H1 (cell line): Measurements from ENCODE around the gene GUCA1A. TPM values are rescaled to one million over a fixed set of nuclear protein-coding genes. Genes with fewer than 3 reads are reported as not detected.
A peak's percentile ranks its signal among the peaks of the same experiment; 100 is the strongest.

Experiments used
- CTBP2 ChIP-seq: IDR thresholded peaks from 2 replicates; pipeline ENCODE4 v1.7.0; 2011; ENCODE audit warnings: borderline replicate concordance, mild to moderate bottlenecking, moderate library complexity, mixed read lengths, low read length; ENCODE audit not compliant: insufficient read depth, insufficient read length
- JUN ChIP-seq: IDR thresholded peaks from 2 replicates; pipeline ENCODE4 v1.6.1; 2011; ENCODE audit warnings: low read depth, mild to moderate bottlenecking, improper control_type of control experiment, low read length
- PHF8 ChIP-seq: fragments of 200-600 bp; sonication (generic); conservative IDR thresholded peaks from 2 replicates; pipeline ENCODE4 v1.7.1; 2012; ENCODE audit warnings: low read depth, mild to moderate bottlenecking, inconsistent platforms, low read length, moderate library complexity
- SP2 ChIP-seq: IDR thresholded peaks from 2 replicates; pipeline ENCODE4 v1.6.1; 2012; ENCODE audit warnings: mild to moderate bottlenecking, low read length, inconsistent platforms
- TBP ChIP-seq: IDR thresholded peaks from 2 replicates; pipeline ENCODE4 v1.6.1; 2011; ENCODE audit warnings: low read depth, low read length, improper control_type of control experiment
- TEAD4 ChIP-seq: IDR thresholded peaks from 2 replicates; pipeline ENCODE4 v1.6.1; 2012; ENCODE audit warnings: low read depth, low read length, inconsistent platforms, mixed read lengths
- polyA plus RNA-seq, 7 experiments: library from polyadenylated mRNA; depleted of rRNA in 3 of 7; stranded (reverse) in 5 of 7; unstranded in 2 of 7; fragments of >200 nt in 5 of 7; fragments of 200-250 nt in 2 of 7; gene quantifications; 1 replicate in 5 of 7; 2 replicates in 1 of 7; 4 replicates in 1 of 7; pipeline versions ENCODE4 v1.2.1 to v1.2.3, GENCODE V29; 2011 to 2013; ENCODE audit warnings: missing spikeins in 2 of 7, mixed read lengths in 2 of 7
- total RNA-seq: library from RNA; stranded (reverse); fragmentation: NEBNext Ultra II Directional; extraction: Animal tissue kit (Norgen Biotek cat#: 25700); gene quantifications from 2 replicates; pipeline ENCODE4 v1.2.1, GENCODE V29; 2021
- TF ChIP-seq, protein P1 (sequence below): fragments of 300-600 bp; sonication (generic); IDR thresholded peaks from 2 replicates; pipeline ENCODE4 v1.7.1; 2012; ENCODE audit warnings: low read length, moderate library complexity, mild to moderate bottlenecking, inconsistent platforms; ENCODE audit not compliant: insufficient replicate concordance
- TF ChIP-seq, protein P2 (sequence below): IDR thresholded peaks from 2 replicates; pipeline ENCODE4 v1.6.1; 2012; ENCODE audit warnings: inconsistent platforms

The GUCA1A gene
- total and polyA plus RNA-seq, 2 of the 8 experiments (the other 6 are each of a cell fraction or from before 2014, with no cell fraction given): 4.6 to 24.6 TPM

DNA sequence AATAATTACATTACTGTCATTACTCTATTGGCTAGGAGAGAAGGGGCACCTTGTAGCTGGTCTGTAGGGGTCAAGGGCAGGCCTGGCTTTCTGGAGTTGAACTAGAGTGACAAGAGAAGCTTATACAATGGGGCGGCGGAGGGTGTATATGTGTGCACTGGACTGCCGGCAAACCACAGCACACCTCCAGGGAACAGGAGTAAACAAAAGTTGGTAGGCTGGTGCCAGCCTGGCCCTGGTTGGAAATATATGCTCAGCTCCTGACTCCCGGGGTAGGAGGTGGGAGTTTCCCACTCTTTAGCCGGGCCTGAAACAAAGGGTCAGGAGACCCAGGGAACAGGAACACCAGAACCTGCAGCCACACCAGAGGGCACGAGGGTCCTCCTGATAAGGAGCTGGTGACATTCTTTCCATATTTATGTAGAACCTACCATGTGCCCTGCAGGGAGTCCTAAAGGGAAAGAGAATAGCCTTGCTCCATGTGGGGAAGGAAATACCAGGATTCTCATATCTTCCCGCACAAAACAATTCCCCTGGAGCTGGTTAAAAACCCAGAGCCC is 35.9 kb upstream of the GUCA1A start (continued):
- TF ChIP-seq, protein P1, sequence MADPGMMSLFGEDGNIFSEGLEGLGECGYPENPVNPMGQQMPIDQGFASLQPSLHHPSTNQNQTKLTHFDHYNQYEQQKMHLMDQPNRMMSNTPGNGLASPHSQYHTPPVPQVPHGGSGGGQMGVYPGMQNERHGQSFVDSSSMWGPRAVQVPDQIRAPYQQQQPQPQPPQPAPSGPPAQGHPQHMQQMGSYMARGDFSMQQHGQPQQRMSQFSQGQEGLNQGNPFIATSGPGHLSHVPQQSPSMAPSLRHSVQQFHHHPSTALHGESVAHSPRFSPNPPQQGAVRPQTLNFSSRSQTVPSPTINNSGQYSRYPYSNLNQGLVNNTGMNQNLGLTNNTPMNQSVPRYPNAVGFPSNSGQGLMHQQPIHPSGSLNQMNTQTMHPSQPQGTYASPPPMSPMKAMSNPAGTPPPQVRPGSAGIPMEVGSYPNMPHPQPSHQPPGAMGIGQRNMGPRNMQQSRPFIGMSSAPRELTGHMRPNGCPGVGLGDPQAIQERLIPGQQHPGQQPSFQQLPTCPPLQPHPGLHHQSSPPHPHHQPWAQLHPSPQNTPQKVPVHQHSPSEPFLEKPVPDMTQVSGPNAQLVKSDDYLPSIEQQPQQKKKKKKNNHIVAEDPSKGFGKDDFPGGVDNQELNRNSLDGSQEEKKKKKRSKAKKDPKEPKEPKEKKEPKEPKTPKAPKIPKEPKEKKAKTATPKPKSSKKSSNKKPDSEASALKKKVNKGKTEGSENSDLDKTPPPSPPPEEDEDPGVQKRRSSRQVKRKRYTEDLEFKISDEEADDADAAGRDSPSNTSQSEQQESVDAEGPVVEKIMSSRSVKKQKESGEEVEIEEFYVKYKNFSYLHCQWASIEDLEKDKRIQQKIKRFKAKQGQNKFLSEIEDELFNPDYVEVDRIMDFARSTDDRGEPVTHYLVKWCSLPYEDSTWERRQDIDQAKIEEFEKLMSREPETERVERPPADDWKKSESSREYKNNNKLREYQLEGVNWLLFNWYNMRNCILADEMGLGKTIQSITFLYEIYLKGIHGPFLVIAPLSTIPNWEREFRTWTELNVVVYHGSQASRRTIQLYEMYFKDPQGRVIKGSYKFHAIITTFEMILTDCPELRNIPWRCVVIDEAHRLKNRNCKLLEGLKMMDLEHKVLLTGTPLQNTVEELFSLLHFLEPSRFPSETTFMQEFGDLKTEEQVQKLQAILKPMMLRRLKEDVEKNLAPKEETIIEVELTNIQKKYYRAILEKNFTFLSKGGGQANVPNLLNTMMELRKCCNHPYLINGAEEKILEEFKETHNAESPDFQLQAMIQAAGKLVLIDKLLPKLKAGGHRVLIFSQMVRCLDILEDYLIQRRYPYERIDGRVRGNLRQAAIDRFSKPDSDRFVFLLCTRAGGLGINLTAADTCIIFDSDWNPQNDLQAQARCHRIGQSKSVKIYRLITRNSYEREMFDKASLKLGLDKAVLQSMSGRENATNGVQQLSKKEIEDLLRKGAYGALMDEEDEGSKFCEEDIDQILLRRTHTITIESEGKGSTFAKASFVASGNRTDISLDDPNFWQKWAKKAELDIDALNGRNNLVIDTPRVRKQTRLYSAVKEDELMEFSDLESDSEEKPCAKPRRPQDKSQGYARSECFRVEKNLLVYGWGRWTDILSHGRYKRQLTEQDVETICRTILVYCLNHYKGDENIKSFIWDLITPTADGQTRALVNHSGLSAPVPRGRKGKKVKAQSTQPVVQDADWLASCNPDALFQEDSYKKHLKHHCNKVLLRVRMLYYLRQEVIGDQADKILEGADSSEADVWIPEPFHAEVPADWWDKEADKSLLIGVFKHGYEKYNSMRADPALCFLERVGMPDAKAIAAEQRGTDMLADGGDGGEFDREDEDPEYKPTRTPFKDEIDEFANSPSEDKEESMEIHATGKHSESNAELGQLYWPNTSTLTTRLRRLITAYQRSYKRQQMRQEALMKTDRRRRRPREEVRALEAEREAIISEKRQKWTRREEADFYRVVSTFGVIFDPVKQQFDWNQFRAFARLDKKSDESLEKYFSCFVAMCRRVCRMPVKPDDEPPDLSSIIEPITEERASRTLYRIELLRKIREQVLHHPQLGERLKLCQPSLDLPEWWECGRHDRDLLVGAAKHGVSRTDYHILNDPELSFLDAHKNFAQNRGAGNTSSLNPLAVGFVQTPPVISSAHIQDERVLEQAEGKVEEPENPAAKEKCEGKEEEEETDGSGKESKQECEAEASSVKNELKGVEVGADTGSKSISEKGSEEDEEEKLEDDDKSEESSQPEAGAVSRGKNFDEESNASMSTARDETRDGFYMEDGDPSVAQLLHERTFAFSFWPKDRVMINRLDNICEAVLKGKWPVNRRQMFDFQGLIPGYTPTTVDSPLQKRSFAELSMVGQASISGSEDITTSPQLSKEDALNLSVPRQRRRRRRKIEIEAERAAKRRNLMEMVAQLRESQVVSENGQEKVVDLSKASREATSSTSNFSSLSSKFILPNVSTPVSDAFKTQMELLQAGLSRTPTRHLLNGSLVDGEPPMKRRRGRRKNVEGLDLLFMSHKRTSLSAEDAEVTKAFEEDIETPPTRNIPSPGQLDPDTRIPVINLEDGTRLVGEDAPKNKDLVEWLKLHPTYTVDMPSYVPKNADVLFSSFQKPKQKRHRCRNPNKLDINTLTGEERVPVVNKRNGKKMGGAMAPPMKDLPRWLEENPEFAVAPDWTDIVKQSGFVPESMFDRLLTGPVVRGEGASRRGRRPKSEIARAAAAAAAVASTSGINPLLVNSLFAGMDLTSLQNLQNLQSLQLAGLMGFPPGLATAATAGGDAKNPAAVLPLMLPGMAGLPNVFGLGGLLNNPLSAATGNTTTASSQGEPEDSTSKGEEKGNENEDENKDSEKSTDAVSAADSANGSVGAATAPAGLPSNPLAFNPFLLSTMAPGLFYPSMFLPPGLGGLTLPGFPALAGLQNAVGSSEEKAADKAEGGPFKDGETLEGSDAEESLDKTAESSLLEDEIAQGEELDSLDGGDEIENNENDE: no peak
- TF ChIP-seq TEAD4 (0 out of 2 replicates have a peak, but pooled peaks have one; percentile 29), CTBP2 (no peak), TBP (no peak; the same call in 1 of the 2 replicates), JUN (no peak), SP2 (no peak), PHF8 (no peak)
- TF ChIP-seq, protein P2, sequence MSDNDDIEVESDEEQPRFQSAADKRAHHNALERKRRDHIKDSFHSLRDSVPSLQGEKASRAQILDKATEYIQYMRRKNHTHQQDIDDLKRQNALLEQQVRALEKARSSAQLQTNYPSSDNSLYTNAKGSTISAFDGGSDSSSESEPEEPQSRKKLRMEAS: peak; percentile 40; the same call in 1 of the 2 replicates
